IMR-90 (cell line): ENCODE data around the gene OR5M8. TPM values are rescaled to one million over a fixed set of nuclear protein-coding genes. Genes with fewer than 3 reads are reported as not detected.

Source experiments
- ATAC-seq: fragments of 200-7000 bp; cut with Tn5 transposase; 2 replicates; pipeline ENCODE4 v1.9.1; 2020; ENCODE audit warnings: low read depth, mild to moderate bottlenecking, moderate library complexity
- BruUV-seq: library from RNA; stranded (reverse); fragments of 400-500 nt; replicated peaks from 2 replicates; lab custom pipeline; 2021; lab: Mats Ljungman, UMichigan
- CTCF ChIA-PET: fragments of 300-600 bp; formaldehyde crosslinking; extraction: SDS; loops from one replicate; lab custom pipeline; 2021; ENCODE audit warnings: antibody characterized with exemption; lab: Yijun Ruan, JAX
- POLR2A ChIA-PET: fragments of 300-600 bp; sonication (Branson Sonifier 250); formaldehyde crosslinking; loops from one replicate; lab custom pipeline; 2022; ENCODE audit warnings: antibody characterized with exemption; ENCODE audit not compliant: unreplicated experiment; lab: Charles Lee
- DNase-seq: peaks from one replicate; pipeline ENCODE4 v3.0.0; 2013
- H2AFZ ChIP-seq: replicated peaks from 2 replicates; pipeline ENCODE3; 2013; ENCODE audit warnings: low read length, mild to moderate bottlenecking; ENCODE audit not compliant: poor library complexity
- H2AK5ac ChIP-seq: 2 replicates; pipeline ENCODE4 v1.6.1; 2013; ENCODE audit warnings: low read depth, low read length, inconsistent platforms
- H2AK9ac ChIP-seq: replicated peaks from 2 replicates; pipeline ENCODE3; 2013; ENCODE audit warnings: mild to moderate bottlenecking, low read depth, low read length, moderate library complexity; ENCODE audit not compliant: poor library complexity
- H2BK120ac ChIP-seq: 2 replicates; pipeline ENCODE4 v1.6.1; 2013; ENCODE audit warnings: low read depth, low read length, inconsistent platforms
- H2BK15ac ChIP-seq: 3 replicates; pipeline ENCODE4 v1.6.1; 2013; ENCODE audit warnings: low read depth, low read length, inconsistent platforms
- H2BK20ac ChIP-seq: 2 replicates; pipeline ENCODE4 v1.6.1; 2013; ENCODE audit warnings: low read depth, mild to moderate bottlenecking, inconsistent platforms, low read length, moderate library complexity
- H2BK5ac ChIP-seq: 2 replicates; pipeline ENCODE4 v1.6.1; 2013; ENCODE audit warnings: mild to moderate bottlenecking, low read depth, low read length, inconsistent platforms; ENCODE audit not compliant: poor library complexity, severe bottlenecking
- H3K14ac ChIP-seq: replicated peaks from 2 replicates; pipeline ENCODE4 v1.6.1; 2013; ENCODE audit warnings: low read depth, low read length, inconsistent platforms
- H3K18ac ChIP-seq: 2 replicates; pipeline ENCODE4 v1.6.1; 2013; ENCODE audit warnings: low read depth, low read length, control low read depth
- H3K23ac ChIP-seq: 2 replicates; pipeline ENCODE4 v1.6.1; 2013; ENCODE audit warnings: low read depth, low read length, inconsistent platforms
- H3K27ac ChIP-seq: 2 replicates; pipeline ENCODE4 v1.5.1; 2013; ENCODE audit warnings: mild to moderate bottlenecking, control low read depth, low read length; ENCODE audit not compliant: insufficient read depth
- H3K27me3 ChIP-seq: 2 replicates; pipeline ENCODE4 v1.6.1; 2013; ENCODE audit warnings: low read length; ENCODE audit not compliant: control insufficient read depth, insufficient read depth
- H3K36me3 ChIP-seq: 2 replicates; pipeline ENCODE4 v1.6.1; 2013; ENCODE audit warnings: low read length, mixed read lengths; ENCODE audit not compliant: control insufficient read depth, insufficient read depth
- H3K4ac ChIP-seq: 2 replicates; pipeline ENCODE4 v1.6.1; 2013; ENCODE audit warnings: low read depth, low read length, inconsistent platforms
- H3K4me1 ChIP-seq: 2 replicates; pipeline ENCODE4 v1.6.1; 2013; ENCODE audit warnings: low read length, mixed read lengths; ENCODE audit not compliant: control insufficient read depth, insufficient read depth
- H3K4me2 ChIP-seq: 2 replicates; pipeline ENCODE4 v1.6.1; 2013; ENCODE audit warnings: low read depth, mild to moderate bottlenecking, control low read depth, low read length, moderate library complexity
- H3K4me3 ChIP-seq: 2 replicates; pipeline ENCODE4 v1.5.1; 2013; ENCODE audit warnings: low read depth, mild to moderate bottlenecking, control low read depth, low read length, moderate library complexity; ENCODE audit not compliant: insufficient read depth
- H3K56ac ChIP-seq: 2 replicates; pipeline ENCODE4 v1.6.1; 2013; ENCODE audit warnings: low read length, inconsistent platforms; ENCODE audit not compliant: insufficient read depth; ENCODE audit errors: extremely low read depth
- H3K79me1 ChIP-seq, 2 experiments: 2 replicates each; pipeline ENCODE4 v1.6.1; 2013; ENCODE audit warnings: low read length in 2 of 2, inconsistent platforms in 1 of 2, low read depth in 1 of 2
- H3K9ac ChIP-seq: 2 replicates; pipeline ENCODE4 v1.6.1; 2013; ENCODE audit warnings: low read depth, low read length, control low read depth
- H3K9me1 ChIP-seq: 2 replicates; pipeline ENCODE4 v1.6.1; 2013; ENCODE audit warnings: low read length, inconsistent platforms; ENCODE audit not compliant: insufficient read depth
- H3K9me3 ChIP-seq: 2 replicates; pipeline ENCODE4 v1.6.1; 2013; ENCODE audit warnings: low read length; ENCODE audit not compliant: control insufficient read depth, insufficient read depth
- H4K20me1 ChIP-seq: 2 replicates; pipeline ENCODE4 v1.6.1; 2013; ENCODE audit warnings: low read length, inconsistent platforms; ENCODE audit not compliant: insufficient read depth
- H4K5ac ChIP-seq: 2 replicates; pipeline ENCODE4 v1.6.1; 2013; ENCODE audit warnings: mild to moderate bottlenecking, low read depth, low read length, control low read depth
- H4K8ac ChIP-seq, 2 experiments: 2 replicates each; pipeline ENCODE4 v1.6.1; 2013; ENCODE audit warnings: low read depth in 2 of 2, low read length in 2 of 2, control low read depth in 1 of 2, inconsistent platforms in 1 of 2
- H4K91ac ChIP-seq: 2 replicates; pipeline ENCODE4 v1.6.1; 2013; ENCODE audit warnings: low read depth, low read length, inconsistent platforms; ENCODE audit not compliant: insufficient read depth
- BHLHE40 ChIP-seq: fragments of 150-350 bp; IDR thresholded peaks from 2 replicates; pipeline ENCODE4 v1.6.1; 2016; ENCODE audit warnings: mild to moderate bottlenecking, low read depth, low read length
- CEBPB ChIP-seq: IDR thresholded peaks from 2 replicates; pipeline ENCODE4 v1.6.1; 2012; ENCODE audit warnings: low read depth, low read length, improper control_type of control experiment
- CHD1 ChIP-seq: IDR thresholded peaks from 2 replicates; pipeline ENCODE4 v1.6.1; 2012; ENCODE audit warnings: low read depth, low read length, improper control_type of control experiment
- CTCF ChIP-seq: conservative IDR thresholded peaks from 2 replicates; pipeline ENCODE4 v1.5.1; 2012; ENCODE audit warnings: mild to moderate bottlenecking, low read depth, low read length, improper control_type of control experiment
- FOS ChIP-seq: fragments of 150-350 bp; IDR thresholded peaks from 2 replicates; pipeline ENCODE4 v1.6.1; 2016; ENCODE audit warnings: low read depth, low read length
- MAFK ChIP-seq: IDR thresholded peaks from 2 replicates; pipeline ENCODE4 v1.6.1; 2012; ENCODE audit warnings: low read depth, low read length, improper control_type of control experiment
- MAZ ChIP-seq: IDR thresholded peaks from 2 replicates; pipeline ENCODE4 v1.6.1; 2012; ENCODE audit warnings: low read depth, mild to moderate bottlenecking, low read length, improper control_type of control experiment, moderate library complexity, borderline replicate concordance
- MXI1 ChIP-seq: IDR thresholded peaks from 2 replicates; pipeline ENCODE4 v1.6.1; 2012; ENCODE audit warnings: low read depth, mild to moderate bottlenecking, low read length, moderate library complexity, borderline replicate concordance
- NFE2L2 ChIP-seq: fragments of 150-350 bp; IDR thresholded peaks from 2 replicates; pipeline ENCODE4 v1.6.1; 2016; ENCODE audit warnings: low read depth, mild to moderate bottlenecking, low read length
- POLR2A ChIP-seq: IDR thresholded peaks from 2 replicates; pipeline ENCODE4 v1.6.1; 2012; ENCODE audit warnings: mild to moderate bottlenecking, low read depth, low read length
- RAD21 ChIP-seq: IDR thresholded peaks from 2 replicates; pipeline ENCODE4 v1.6.1; 2012; ENCODE audit warnings: low read length, improper control_type of control experiment
- RCOR1 ChIP-seq: IDR thresholded peaks from 2 replicates; pipeline ENCODE4 v1.6.1; 2012; ENCODE audit warnings: mild to moderate bottlenecking, low read length, improper control_type of control experiment; ENCODE audit not compliant: insufficient replicate concordance
- RFX5 ChIP-seq: IDR thresholded peaks from 2 replicates; pipeline ENCODE4 v1.8.0; 2012; ENCODE audit warnings: low read depth, mild to moderate bottlenecking, low read length, moderate library complexity
- SMC3 ChIP-seq: fragments of 150-350 bp; IDR thresholded peaks from 2 replicates; pipeline ENCODE4 v1.6.1; 2016; ENCODE audit warnings: low read depth, mild to moderate bottlenecking, antibody characterized with exemption, low read length, moderate library complexity
- WGBS, 2 experiments: methylation state at CpG; one replicate each; pipeline versions ENCODE4 v1.1.5 to v1.1.7; 2013; ENCODE audit warnings: missing lambda C conversion rate in 2 of 2; ENCODE audit not compliant: insufficient read length in 1 of 2; ENCODE audit errors: extremely low coverage in 2 of 2; 5-methylcytosine and 5-hydroxymethylcytosine counted together
- dilution Hi-C: fragments of 300-500 bp; cut with HindIII; formaldehyde crosslinking; loops from one replicate; pipeline ENCODE4 v1.14.3; 2018; ENCODE audit warnings: low sequenced_read_pairs; ENCODE audit not compliant: unreplicated experiment
- in situ Hi-C: fragments of 300-500 bp; cut with MboI; formaldehyde crosslinking; loops from 3 replicates; pipeline ENCODE4 v1.14.3; 2019; ENCODE audit warnings: low sequenced_read_pairs, inconsistent platforms, mixed read lengths
- intact Hi-C: fragments of 100-400 bp; cut with micrococcal nuclease; formaldehyde crosslinking; loops from 2 replicates; pipeline ENCODE4 v1.10.0; 2022
- polyA plus RNA-seq, 3 experiments: library from polyadenylated mRNA; depleted of rRNA; stranded (reverse); fragments of >200 nt; gene quantifications; 2 replicates each; pipeline ENCODE4 v1.2.3, GENCODE V29; 2012; ENCODE audit warnings: low replicate concordance in 1 of 3
- total RNA-seq: library from RNA; depleted of rRNA; stranded (reverse); fragments of >200 nt; gene quantifications from 2 replicates; pipeline ENCODE4 v1.2.3, GENCODE V29; 2012
- TF ChIP-seq, protein P1 (sequence below): fragments of 150-350 bp; IDR thresholded peaks from 2 replicates; pipeline ENCODE4 v1.6.1; 2016; ENCODE audit warnings: low read depth, mild to moderate bottlenecking, low read length, moderate library complexity, borderline replicate concordance
- TF ChIP-seq, protein P2 (sequence below): fragments of 150-350 bp; IDR thresholded peaks from 2 replicates; pipeline ENCODE4 v1.6.1; 2017; ENCODE audit warnings: mild to moderate bottlenecking, antibody characterized with exemption, low read length, low read depth

Gene OR5M8
- total and polyA plus RNA-seq, 2 of the 4 experiments (the other 2 are of a cell fraction) = not detected

DNA sequence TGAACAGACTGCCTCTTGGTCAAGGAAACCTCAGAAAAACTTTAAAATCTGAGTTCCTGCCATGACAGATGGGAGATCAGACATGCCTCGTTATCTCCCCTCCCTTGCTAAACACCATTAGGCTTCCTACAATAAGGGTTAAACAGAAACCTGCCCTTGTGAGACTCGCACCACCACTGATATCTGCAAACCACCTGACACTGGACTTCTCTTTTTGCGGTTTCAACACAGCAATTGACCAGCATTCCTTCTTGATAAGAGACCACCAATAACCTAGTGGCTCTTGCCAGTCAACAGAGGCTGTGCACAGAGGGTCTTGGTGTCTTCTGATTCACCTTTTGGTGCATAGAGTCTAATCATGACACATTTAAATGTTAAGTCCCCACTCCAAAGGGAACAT is 4.4 kb downstream of the OR5M8 start:
- Histone ChIP-seq H2BK15ac (no peak overlapping the region), H3K27me3 (no peaks in the 10 kb centered on the region), H3K23ac (no peak overlapping the region), H4K8ac (no peak overlapping the region), H3K56ac (no peak overlapping the region), H2AK9ac (no peak overlapping the region), H2AFZ (no peak overlapping the region), H3K9ac (no peak overlapping the region), H3K4me3 (no peak overlapping the region), H4K20me1 (no peaks in the 10 kb centered on the region), H3K4me1 (no peaks in the 10 kb centered on the region), H3K27ac (no peak overlapping the region), H2BK20ac (no peak overlapping the region), H2BK5ac (no peak overlapping the region), H3K14ac (no peak overlapping the region), H3K9me3 (0 out of 2 replicates have a peak, but pooled peaks cover 3% of the 10 kb centered on the region), H3K4me2 (no peak overlapping the region), H4K5ac (no peak overlapping the region), H3K79me1 (no peaks in the 10 kb centered on the region), H3K4ac (no peak overlapping the region), H3K9me1 (no peaks in the 10 kb centered on the region), H3K18ac (no peak overlapping the region), H2AK5ac (no peak overlapping the region), H2BK120ac (no peak overlapping the region), H4K91ac (no peak overlapping the region), H3K36me3 (no peaks in the 10 kb centered on the region)
- dilution Hi-C loops = no loop called here
- intact Hi-C loops = no loop called here
- DNase-seq = no peak
- BruUV-seq = no TSS peak
- WGBS, 2 experiments = no CpG with 5 or more reads among the region's 3 CpGs
- ATAC-seq = no peak
- ChIA-PET CTCF (no interaction called here), POLR2A (no interaction called here)
- TF ChIP-seq CEBPB = no peak
- no peak for TF ChIP-seq MAZ
- TF ChIP-seq FOS = no peak
- no peak for TF ChIP-seq BHLHE40
- TF ChIP-seq RCOR1 = no peak
- TF ChIP-seq SMC3 = no peak
- TF ChIP-seq MXI1 = no peak
- no peak for TF ChIP-seq CTCF
- TF ChIP-seq, protein P1, sequence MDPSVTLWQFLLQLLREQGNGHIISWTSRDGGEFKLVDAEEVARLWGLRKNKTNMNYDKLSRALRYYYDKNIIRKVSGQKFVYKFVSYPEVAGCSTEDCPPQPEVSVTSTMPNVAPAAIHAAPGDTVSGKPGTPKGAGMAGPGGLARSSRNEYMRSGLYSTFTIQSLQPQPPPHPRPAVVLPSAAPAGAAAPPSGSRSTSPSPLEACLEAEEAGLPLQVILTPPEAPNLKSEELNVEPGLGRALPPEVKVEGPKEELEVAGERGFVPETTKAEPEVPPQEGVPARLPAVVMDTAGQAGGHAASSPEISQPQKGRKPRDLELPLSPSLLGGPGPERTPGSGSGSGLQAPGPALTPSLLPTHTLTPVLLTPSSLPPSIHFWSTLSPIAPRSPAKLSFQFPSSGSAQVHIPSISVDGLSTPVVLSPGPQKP = no peak
- TF ChIP-seq, protein P2, sequence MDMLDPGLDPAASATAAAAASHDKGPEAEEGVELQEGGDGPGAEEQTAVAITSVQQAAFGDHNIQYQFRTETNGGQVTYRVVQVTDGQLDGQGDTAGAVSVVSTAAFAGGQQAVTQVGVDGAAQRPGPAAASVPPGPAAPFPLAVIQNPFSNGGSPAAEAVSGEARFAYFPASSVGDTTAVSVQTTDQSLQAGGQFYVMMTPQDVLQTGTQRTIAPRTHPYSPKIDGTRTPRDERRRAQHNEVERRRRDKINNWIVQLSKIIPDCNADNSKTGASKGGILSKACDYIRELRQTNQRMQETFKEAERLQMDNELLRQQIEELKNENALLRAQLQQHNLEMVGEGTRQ = no peak
- no peak for TF ChIP-seq CHD1
- no peak for TF ChIP-seq RAD21
- no peak for TF ChIP-seq POLR2A
- TF ChIP-seq MAFK = no peak
- TF ChIP-seq NFE2L2 = no peak
- no peak for TF ChIP-seq RFX5
- in situ Hi-C loops = no loop called here
